Muscle of arm (tissue), 12 donors: ENCODE measurements around the gene AGFG2. TPM values are rescaled to one million over a fixed set of nuclear protein-coding genes. Genes with fewer than 3 reads are reported as not detected.

Experiments
- DNase-seq: peaks from one replicate; pipeline ENCODE4 v3.0.0-alpha.2; 2013
- polyA plus RNA-seq, 12 donors: library from polyadenylated mRNA; unstranded; fragments of 120-200 nt; gene quantifications; one replicate each; pipeline ENCODE4 v1.2.1, GENCODE V29; 2013; ENCODE audit not compliant: insufficient read length in 12 of 12

AGFG2 gene
- polyA plus RNA-seq, 12 donors = 7.8 to 16.8 (median 10.1) TPM; not detected in 1

GRCh38 chr7:100584054-100584682 is 45.2 kb downstream of the AGFG2 start:
- no peak for DNase-seq

GRCh38 chr7:100584683-100585510 is 45.9 kb downstream of the AGFG2 start:
- no peak for DNase-seq

GRCh38 chr7:100585511-100586265 is 46.7 kb downstream of the AGFG2 start, which contains the start of gene LRCH4:
TSS of gene LRCH4 (minus strand) at chr7:100586129. CDS start at chr7:100586100, 29 bp downstream.
- DNase-seq = no peak

- peak; percentile 100 for DNase-seq
Observed at GRCh38 chr7:100586266-100587025, 47.4 kb downstream of the AGFG2 start, which contains the start of gene FBXO24. TSS of gene FBXO24 (plus strand) at chr7:100586328. CDS start at chr7:100586626, 298 bp downstream.

- no peak for DNase-seq
Observed at GRCh38 chr7:100588438-100588837, 49.4 kb downstream of the AGFG2 start.

- DNase-seq = no peak
Observed at GRCh38 chr7:100589341-100589947, 50.4 kb downstream of the AGFG2 start.

- DNase-seq = no peak
Observed at GRCh38 chr7:100590077-100590737, 51.2 kb downstream of the AGFG2 start.

GRCh38 chr7:100591596-100591995 is 52.6 kb downstream of the AGFG2 start:
- no peak for DNase-seq

GRCh38 chr7:100595188-100595587 is 56.2 kb downstream of the AGFG2 start:
- DNase-seq = no peak

- DNase-seq = no peak
Observed at GRCh38 chr7:100598425-100598824, 59.4 kb downstream of the AGFG2 start.

GRCh38 chr7:100599911-100600729 is 61.1 kb downstream of the AGFG2 start:
- no peak for DNase-seq

GRCh38 chr7:100600730-100601038 is 61.7 kb downstream of the AGFG2 start:
- DNase-seq = no peak

- DNase-seq = peak; percentile 88
Observed at GRCh38 chr7:100602889-100603725, 64.1 kb downstream of the AGFG2 start.

GRCh38 chr7:100603726-100604027 is 64.7 kb downstream of the AGFG2 start:
- DNase-seq = no peak

GRCh38 chr7:100604028-100604975 is 65.3 kb downstream of the AGFG2 start:
- DNase-seq = peak; percentile 67

GRCh38 chr7:100604976-100605911 is 66.2 kb downstream of the AGFG2 start:
- no peak for DNase-seq

GRCh38 chr7:100606313-100606712 is 67.3 kb downstream of the AGFG2 start:
- no peak for DNase-seq
